Fibroblast of villous mesenchyme (primary cell): ENCODE data around the gene STMN3. TPM values are rescaled to one million over a fixed set of nuclear protein-coding genes. Genes with fewer than 3 reads are reported as not detected.
A peak's percentile ranks its signal among the peaks of the same experiment; 100 is the strongest.
"Not testable (repeated sequence)": the region's sequence is repeated elsewhere in the genome, so short reads cannot be mapped to it uniquely, and the experiment has no call there.

Experiments
- DNase-seq: peaks from one replicate; pipeline ENCODE4 v3.0.0-alpha.2; 2010; ENCODE audit warnings: low read depth
- H3K4me3 ChIP-seq: 2 replicates; pipeline ENCODE4 v1.5.1; 2011; ENCODE audit warnings: low read depth, mild to moderate bottlenecking, low read length
- total RNA-seq: library from RNA; depleted of rRNA; stranded (reverse); fragments of >200 nt; gene quantifications from 2 replicates; pipeline ENCODE4 v1.2.3, GENCODE V29; 2012
- TF ChIP-seq, protein P1 (sequence below): IDR thresholded peaks from 2 replicates; pipeline ENCODE4 v1.5.1; 2012; ENCODE audit warnings: low read depth, mild to moderate bottlenecking, low read length; ENCODE audit not compliant: insufficient read depth

Gene STMN3
- total RNA-seq, 1 donor: 5.6 TPM

GRCh38 chr20:63673951-63674350 is 20.7 kb upstream of the STMN3 start:
- no peak overlapping the region for H3K4me3 ChIP-seq
- TF ChIP-seq, protein P1, sequence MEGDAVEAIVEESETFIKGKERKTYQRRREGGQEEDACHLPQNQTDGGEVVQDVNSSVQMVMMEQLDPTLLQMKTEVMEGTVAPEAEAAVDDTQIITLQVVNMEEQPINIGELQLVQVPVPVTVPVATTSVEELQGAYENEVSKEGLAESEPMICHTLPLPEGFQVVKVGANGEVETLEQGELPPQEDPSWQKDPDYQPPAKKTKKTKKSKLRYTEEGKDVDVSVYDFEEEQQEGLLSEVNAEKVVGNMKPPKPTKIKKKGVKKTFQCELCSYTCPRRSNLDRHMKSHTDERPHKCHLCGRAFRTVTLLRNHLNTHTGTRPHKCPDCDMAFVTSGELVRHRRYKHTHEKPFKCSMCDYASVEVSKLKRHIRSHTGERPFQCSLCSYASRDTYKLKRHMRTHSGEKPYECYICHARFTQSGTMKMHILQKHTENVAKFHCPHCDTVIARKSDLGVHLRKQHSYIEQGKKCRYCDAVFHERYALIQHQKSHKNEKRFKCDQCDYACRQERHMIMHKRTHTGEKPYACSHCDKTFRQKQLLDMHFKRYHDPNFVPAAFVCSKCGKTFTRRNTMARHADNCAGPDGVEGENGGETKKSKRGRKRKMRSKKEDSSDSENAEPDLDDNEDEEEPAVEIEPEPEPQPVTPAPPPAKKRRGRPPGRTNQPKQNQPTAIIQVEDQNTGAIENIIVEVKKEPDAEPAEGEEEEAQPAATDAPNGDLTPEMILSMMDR: no peak
- no peak for DNase-seq

DNA sequence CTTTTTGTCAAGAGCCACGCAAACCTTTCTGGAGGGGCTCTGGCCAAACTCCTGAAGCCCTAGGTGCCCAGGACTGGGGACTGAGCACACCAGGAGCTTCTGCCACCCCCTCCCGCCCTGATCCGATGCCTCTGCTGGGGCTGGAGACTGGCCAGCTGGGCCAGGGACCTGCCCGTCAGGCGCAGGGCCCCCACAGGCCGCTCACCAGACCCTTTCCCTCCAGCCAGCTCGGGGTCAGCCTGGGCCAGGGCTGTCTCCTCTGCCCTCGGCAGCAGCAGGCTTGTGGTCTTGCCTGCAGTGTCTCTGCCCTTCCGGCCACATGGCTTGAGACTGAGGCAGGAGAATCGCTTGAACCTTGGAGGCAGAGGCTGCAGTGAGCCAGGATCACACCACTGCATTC is 19.4 kb upstream of the STMN3 start:
- DNase-seq: no peak
- no peak overlapping the region for H3K4me3 ChIP-seq
- TF ChIP-seq, protein P1: no peak

DNA sequence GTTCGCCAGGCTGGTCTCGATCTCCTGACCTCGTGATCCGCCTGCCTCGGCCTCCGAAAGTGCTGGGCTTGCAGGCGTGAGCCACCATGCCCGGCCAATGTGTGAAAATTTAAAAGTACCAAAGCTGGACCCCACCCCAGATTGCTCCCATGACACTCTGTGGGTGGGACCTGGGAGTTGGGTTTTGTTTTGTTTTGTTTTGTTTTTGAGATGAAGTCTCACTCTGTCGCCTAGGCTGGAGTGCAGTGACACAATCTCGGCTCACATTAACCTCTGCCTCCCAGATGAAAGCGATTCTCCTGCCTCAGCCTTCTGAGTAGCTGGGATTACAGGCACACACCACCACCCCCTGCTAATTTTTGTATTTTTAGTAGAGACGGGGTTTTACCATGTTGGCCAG is 18.5 kb upstream of the STMN3 start:
- not testable (repeated sequence) for H3K4me3 ChIP-seq, DNase-seq

DNA sequence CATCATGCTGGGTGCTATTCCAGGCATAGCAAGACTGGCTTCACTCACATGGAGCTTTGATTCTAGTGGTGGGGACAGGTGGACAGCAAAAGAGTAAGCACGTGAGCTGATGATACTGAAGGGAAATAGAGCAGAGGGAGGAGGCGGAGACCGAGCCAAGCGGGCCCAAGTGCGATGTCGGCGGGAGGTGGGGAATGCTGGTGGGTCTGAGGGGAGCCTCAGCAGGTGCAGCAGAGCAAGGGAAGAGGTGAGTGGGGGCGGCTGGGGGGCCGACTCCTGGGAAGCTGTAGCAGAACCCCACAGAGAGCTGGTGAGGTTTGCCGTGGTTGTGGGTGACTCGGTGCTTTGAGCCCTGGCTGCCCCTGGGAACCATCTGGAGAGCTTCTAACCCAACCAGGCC is 15.1 kb upstream of the STMN3 start:
- H3K4me3 ChIP-seq: no peak overlapping the region
- TF ChIP-seq, protein P1: no peak
- no peak for DNase-seq

GRCh38 chr20:63667858-63668257 is 14.6 kb upstream of the STMN3 start:
- TF ChIP-seq, protein P1: no peak
- no peak for DNase-seq
- no peak overlapping the region for H3K4me3 ChIP-seq

DNA sequence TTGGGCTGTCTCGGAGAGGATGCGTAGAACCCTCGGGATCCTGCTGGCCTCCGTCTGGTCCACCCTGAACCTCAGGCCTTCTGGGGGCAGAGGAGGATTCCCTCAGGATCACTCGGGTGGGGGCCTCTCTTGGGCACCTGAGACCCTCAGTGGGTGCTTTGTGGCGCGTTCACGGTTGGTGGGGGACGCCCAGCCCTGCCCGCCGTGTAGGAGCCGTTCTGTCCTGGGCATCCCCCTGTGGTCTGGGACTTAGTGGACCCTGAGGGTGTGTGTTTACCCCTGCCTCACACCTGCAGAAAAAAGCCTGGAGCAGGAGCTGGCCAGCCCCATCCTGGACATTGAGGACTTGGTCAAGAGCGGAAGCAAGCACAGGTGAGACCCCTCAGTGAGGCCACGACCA is 12.5 kb upstream of the STMN3 start:
- no peak for DNase-seq

GRCh38 chr20:63664861-63665594 is 11.8 kb upstream of the STMN3 start:
- H3K4me3 ChIP-seq: no peak overlapping the region
- TF ChIP-seq, protein P1: no peak
- DNase-seq: peak; percentile 32

More for the DNA sequence above, 12.5 kb upstream of the STMN3 start:
- TF ChIP-seq, protein P1: no peak
- H3K4me3 ChIP-seq: no peak overlapping the region
